Gastroesophageal sphincter (tissue), 3 donors: ENCODE results near the gene PRKAR2B.

ENCODE experiments used
- CTCF ChIP-seq, 4 experiments: fragments of 200-600 bp in 2 of 4; fragments of 450-650 bp in 2 of 4; sonication (generic) in 1 of 4; IDR thresholded peaks; one replicate each; pipeline ENCODE4 v1.5.1; 2017 to 2019; ENCODE audit warnings: antibody characterized with exemption in 4 of 4, mild to moderate bottlenecking in 2 of 4, moderate library complexity in 2 of 4
- POLR2A ChIP-seq, 2 donors: fragments of 450-650 bp; IDR thresholded peaks; one replicate each; pipeline ENCODE4 v1.6.1; 2017; ENCODE audit warnings: antibody characterized with exemption in 2 of 2, mild to moderate bottlenecking in 2 of 2, moderate library complexity in 1 of 2

- TF ChIP-seq POLR2A (IDR thresholded peaks at IDR 0.05), result no peak
- TF ChIP-seq CTCF (IDR thresholded peaks at IDR 0.05), result no peak
Observed at GRCh38 chr7:107056728-107057473, 12.4 kb downstream of the PRKAR2B start.
